GM18499 (cell line): Measurements from ENCODE around the gene LUC7L3.
A peak's percentile ranks its signal among the peaks of the same experiment; 100 is the strongest.

Experiments
- ATAC-seq: cut with Tn5 transposase; IDR thresholded peaks from one replicate; pipeline ENCODE4 v1.9.1; 2021; ENCODE audit warnings: moderate number of reproducible peaks; ENCODE audit not compliant: insufficient read depth, unreplicated experiment

LUC7L3 gene

DNA sequence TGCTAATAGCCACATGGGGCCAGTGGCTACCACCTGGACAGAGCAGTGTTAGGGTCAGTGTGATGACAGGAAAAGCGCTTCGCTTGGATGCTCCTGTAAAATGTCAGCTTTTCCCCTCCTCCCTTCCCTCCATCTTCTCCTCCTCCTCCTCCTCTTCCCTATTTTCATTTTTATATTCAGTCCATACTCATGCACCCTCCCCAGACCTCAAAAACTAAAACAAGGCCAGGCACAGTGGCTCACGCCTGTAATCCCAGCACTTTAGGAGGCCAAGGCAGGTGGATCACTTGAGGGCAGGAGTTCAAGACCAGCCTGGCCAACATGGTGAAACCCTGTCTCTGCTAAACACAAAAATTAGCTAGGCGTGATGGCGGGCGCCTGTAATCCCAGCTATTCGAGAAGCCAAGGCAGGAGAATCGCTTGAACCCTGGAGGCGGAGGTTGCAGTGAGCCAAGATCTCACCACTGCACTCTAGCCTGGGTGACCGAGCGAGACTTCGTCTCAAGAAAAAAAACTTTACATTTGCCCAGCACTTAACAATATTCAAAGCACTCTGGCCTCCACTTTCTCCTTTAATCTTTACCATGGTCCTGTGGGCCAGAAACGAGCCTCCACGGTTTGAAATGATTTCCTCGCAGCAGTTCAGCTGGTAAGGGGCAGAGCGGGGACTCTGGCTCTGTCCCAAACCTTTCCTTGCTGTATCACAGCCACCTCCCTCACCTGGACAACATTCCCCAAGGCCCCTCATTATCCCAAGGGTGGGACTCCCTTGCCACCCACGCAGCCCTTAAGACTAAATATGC is 33.5 kb upstream of the LUC7L3 start:
- no peak for ATAC-seq

- ATAC-seq: no peak
Measured at GRCh38 chr17:50686494-50687199, 32.8 kb upstream of the LUC7L3 start.

DNA sequence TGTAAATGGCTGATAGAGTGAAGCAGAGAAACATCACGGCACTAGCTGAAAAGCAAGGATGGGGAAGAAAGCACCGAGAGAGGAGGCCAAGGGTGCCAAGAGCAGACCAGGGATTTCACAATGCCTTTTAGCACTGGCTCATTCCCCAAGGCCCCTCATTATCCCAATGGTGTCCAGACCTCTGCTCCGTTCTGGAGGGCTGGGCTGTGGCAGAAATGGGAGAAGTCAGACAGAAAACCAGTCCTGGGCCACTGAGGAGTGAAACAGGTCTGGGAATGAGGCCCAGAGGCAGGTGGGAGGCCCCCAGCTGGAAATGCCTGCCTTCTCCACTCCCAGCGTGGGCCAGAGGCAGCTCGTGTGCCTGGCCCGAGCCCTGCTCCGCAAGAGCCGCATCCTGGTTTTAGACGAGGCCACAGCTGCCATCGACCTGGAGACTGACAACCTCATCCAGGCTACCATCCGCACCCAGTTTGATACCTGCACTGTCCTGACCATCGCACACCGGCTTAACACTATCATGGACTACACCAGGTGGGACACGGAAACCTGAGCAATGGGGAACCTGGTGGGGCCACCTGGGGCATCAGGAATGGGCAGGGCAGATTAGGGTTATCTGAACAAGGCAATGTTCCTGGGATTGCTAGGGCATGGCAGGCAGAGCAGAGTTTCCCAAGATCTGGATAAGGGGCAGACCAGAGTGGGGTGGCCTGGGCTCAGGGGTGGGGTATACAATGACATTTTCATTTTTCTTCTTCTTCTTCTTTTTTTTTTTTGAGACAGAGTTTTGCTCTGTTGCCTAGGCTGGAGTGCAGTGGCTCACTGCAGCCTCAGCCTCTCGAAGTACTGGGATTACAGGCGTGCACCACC is 32.0 kb upstream of the LUC7L3 start:
- no peak for ATAC-seq

DNA sequence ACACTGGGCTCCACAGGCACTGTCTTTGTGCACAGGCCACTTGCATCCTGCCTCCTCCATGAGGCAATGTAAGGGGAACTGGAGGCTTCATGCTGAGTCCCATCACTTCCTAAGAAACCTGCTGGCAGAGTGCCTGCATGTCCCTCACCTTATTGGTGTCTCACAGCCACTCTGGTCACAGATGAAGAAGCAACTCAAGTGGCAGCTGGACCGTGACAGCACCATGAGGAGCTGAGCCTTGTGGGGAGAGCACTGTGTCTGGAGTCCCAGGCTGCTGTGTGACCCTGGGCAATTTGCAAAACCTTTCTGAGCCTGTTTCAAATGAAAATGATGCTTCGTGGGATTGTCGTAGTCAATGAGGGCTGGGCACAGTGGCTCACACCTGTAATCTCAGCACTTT is 31.2 kb upstream of the LUC7L3 start:
- ATAC-seq: no peak

DNA sequence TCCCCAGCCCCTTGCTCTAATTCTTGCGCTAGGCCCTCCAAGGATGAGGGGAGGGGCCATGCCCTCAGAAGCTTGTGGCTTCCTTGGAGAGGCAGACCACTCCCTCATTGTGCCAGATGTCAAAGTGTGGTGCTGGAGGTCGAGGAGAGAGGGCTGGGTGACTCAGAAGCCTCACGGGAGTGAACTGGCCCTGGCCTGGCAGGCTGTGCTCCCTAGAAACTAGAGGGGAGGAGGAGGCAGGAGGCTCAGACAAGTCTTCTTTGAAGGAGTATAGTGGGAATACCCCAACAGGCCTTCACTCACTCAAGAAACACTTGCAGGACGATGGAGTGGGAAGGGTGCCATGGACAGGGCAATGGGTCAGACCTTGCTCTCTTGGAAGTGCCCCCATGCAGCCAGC is 30.2 kb upstream of the LUC7L3 start:
- no peak for ATAC-seq

GRCh38 chr17:50689956-50690886 is 29.2 kb upstream of the LUC7L3 start:
- ATAC-seq: no peak

- ATAC-seq: no peak
Measured at GRCh38 chr17:50690887-50691549, 28.4 kb upstream of the LUC7L3 start.

DNA sequence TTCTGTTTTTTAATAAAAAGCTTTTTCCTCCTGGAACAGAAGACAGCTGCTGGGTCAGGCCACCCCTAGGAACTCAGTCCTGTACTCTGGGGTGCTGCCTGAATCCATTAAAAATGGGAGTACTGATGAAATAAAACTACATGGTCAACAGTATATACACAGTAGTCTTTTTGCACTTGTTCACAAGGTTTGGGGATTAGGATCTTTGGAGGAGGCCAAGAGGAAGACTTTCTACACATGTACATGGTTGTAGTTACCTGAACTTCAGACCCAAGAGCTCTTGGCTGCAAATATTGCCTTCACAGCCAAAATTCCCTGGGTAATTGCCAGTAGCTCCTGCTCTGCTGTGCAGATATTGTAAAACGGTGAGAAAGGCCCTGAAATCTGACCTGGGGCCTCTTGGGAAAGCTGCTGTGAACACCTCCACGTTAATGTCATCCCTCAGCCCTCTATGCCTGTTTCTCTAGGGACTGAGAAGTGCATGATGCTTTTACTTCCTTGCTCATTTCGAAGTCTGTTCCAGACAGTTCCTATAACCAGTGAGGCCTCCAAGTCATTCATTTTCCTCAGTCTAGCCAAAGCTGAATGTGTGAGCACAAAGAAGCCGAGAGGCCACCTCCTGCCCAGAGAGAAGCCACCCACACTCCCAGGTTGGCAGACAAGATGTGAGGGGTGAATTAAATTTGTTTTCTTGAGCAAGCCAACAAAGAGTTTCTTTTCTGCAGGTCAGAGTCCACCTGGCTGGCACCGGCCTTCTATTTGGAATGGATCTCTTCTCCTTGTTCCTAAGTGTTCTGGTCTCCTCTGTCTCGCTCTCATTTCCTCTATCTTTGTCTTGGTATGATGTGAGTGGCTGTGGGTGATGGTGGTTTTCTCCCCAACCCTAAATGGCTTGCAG is 27.6 kb upstream of the LUC7L3 start:
- ATAC-seq: no peak

DNA sequence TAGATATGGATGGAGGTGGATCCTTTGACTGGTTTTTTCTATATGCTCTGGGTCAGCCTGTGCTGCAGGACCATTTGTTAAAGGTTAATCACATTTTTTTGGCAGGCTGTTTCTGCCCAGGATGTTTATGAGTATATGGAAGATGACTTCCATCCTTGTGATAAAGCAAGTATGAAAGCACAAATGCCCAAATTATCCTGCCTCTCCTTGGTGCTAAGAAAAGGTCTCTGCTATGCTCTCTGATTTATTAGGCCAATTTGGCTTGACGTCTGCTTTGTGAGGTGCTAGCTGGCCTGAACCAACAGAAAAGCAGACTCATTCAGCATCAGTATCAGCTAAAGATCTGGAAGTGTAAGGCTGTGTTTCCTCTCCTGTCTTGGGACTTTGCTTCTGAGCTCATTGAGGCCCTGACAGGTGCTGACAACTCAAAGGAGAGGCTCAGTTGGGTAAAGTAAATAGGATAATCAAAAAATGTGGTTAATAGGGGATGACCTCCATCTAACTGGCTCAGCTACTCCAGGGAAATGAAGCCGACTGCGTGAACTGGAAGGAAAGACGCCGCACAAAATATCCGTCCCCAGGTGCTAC is 26.9 kb upstream of the LUC7L3 start:
- no peak for ATAC-seq

DNA sequence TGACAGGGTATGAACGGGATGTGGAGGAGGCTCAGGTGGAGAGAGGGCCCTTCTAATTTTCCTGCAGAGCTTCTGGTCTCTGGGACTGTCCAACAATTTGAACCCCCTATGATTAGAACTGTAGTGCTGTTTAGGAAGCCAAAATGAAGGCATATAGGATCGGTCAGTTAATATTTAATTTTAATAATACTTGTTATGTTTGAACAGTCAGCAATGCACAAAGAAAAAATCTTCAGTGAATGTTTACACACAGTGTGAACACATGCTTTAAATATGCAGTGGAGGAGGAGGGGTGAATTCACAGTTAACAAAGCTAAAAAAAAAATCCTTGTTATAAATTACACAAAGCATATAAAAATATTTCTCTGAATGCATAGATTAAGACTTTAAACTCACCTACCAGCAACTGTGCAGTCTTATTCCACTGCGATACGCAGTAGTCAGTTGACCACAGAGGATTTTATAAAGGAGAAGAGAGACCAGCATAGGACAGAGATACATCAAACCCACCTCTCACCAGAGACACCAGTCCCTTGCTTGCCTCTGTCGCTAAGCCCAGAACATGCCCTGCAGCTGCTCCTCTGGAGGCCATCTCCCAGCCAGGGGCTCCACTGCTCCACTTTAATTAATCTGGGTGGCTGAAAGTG is 26.2 kb upstream of the LUC7L3 start:
- no peak for ATAC-seq

DNA sequence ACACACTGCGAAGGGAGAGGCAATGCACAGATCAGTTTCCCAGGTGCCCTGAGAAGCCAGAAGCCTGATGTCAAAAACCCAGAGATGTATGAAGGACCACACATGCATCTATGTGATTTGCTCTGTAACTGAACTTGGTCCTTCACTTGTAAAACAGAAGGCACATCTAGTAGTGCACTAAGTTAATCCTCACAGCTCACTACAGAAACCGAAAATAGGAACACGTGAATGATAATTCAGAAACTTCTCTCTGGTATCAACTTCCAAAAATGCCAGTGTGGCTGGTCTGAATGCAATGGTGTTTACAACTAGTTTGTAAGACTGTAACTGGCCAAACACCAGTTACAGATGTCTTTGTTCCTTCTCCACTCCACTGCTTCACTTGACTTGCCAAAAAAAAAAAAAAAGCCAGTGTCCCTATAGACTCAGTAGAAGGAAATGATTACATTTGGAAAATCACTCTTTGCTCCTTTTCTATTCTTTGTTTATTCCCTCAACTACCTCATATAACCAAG is 23.0 kb upstream of the LUC7L3 start:
- ATAC-seq: no peak

DNA sequence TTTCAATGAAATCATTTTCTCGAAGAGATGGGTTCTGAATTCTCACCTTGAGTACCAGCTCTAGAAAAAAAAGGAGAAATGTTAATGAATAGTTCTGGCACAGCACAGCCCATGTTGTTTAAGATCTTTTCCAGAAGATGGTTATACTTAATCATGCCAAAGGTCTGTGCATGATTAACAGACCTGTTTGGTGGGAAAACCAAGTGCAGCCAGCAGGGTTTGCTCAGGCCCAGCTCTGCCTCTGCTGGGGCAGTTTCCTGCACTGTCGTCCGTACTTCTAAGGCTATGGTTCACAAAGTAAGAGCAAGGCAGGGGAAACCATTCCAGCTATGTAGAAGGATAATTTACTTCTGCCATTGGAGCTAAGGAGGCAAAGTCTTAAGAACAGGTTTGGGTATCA is 22.3 kb upstream of the LUC7L3 start:
- ATAC-seq: no peak

- ATAC-seq: no peak
Measured at GRCh38 chr17:50697663-50698272, 21.6 kb upstream of the LUC7L3 start.

DNA sequence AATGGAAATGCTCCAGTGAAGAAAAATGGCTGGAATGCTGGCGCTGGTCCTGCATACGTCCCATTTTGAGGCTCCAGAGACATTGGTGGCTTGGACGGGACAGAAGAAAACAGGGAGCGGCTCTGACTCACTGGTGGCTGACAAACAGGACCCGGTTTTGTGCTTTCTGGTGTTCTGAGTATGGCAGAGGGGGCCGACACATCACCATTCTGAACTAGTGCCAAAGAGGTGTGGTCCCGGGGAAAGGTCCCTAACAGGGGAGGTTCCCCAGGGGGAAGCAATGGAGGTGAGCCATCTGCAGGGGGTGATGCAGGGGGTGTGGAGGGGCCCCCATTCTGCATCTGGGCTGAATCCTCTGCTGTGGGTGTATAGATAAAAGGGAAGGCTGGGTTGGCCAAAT is 20.0 kb upstream of the LUC7L3 start:
- ATAC-seq: no peak

- ATAC-seq: no peak
Measured at GRCh38 chr17:50703162-50703561, 16.2 kb upstream of the LUC7L3 start.

GRCh38 chr17:50707289-50708049 is 11.9 kb upstream of the LUC7L3 start, which contains the start of gene ANKRD40:
Gene ANKRD40, minus strand, starts transcription at chr17:50707914. Its CDS starts 260 bp downstream, at chr17:50707654.
- peak; percentile 65 for ATAC-seq
